HG03139 (cell line): ENCODE measurements around the gene KRTAP5-7.
"Not testable (repeated sequence)": the region's sequence is repeated elsewhere in the genome, so short reads cannot be mapped to it uniquely, and the experiment has no call there.

Experiments
- ATAC-seq: cut with Tn5 transposase; IDR thresholded peaks from one replicate; pipeline ENCODE4 v1.9.1; 2021; ENCODE audit not compliant: unreplicated experiment

The KRTAP5-7 gene

GRCh38 chr11:71532036-71532610, 5.1 kb downstream of the KRTAP5-7 start:
- ATAC-seq, result no peak

GRCh38 chr11:71534711-71535608, 7.9 kb downstream of the KRTAP5-7 start:
- not testable (repeated sequence) for ATAC-seq

DNA sequence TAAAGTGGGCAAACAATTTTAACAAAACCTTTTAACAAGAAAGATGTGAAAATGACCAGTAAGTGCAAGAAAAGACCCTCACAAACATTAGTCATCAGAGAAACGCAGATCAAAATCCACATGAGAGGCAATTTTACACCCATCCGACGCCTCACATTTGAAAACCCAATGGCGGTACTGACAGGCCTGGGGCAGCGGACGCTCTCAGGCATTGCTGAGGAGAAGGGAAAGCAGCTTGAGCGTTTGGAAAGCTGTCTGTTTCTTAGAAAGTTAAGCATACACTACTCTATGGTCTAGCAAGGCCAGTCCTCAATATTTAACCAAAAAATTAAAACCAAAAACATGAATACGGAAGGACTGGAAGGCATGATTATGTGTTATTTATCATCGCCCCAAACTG, 8.8 kb downstream of the KRTAP5-7 start:
- ATAC-seq, result no peak

DNA sequence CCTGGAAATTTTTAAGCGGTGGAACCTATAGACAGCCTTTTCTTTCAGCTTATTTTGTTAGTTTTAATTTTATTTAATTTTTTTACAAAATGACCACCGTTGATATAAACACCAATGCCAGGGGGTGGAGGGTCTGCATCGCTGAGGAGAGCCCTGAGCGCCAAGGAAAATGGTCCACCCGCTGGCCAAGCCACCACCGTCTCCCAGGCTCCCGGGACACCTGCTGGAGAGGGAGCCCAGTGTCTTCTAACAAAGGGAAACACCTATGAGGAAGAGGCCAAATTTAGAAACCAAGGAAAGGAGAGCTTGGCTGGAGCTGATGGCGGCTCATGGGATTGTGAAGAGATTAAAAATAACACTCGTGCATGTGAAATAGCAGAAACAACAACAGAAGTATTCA, 10.5 kb downstream of the KRTAP5-7 start:
- no peak for ATAC-seq

- ATAC-seq, result not testable (repeated sequence)
These were observed 11.1 kb downstream of the KRTAP5-7 start, which contains the start of gene KRTAP5-8 for GRCh38 chr11:71537977-71538665. TSS of gene KRTAP5-8 (plus strand) at chr11:71538025. CDS start at chr11:71538056, 31 bp downstream.

DNA sequence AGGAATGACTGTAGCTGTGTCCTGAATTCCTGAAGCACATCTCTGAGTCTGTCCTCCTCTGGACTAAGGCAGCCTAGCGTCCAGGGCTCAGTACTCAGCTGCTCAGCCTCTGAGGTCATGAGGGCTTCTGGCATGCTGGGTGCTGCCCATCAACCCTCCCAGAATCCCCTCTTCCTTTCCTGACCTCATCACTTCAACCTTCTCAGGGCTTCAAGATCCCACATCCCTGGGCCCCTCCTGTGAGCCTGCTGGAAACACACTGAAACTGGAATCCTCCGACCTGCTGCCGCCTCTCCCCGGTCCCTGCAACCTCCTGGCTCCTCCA, 11.6 kb downstream of the KRTAP5-7 start:
- no peak for ATAC-seq

DNA sequence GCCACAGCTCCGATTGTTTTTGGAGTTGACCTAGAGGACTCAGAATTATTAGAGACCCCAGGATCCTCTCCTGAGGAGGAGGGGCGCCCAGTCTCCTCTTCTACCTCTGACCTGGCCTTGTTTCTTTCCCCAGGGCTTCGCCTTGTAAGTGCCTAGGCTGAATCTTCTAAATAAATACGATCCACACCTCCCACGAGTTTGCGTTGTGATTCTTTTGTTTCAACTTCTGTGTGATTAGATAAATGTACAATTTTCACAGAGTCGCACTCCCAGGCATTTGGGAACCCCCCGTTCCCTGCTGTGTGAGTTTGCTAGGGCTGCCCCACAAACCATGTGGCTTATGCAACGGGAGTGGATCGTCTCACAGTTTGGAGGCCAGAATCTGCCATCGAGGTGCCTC, 11.9 kb downstream of the KRTAP5-7 start:
- ATAC-seq, result no peak

- ATAC-seq, result not testable (repeated sequence)
These were observed 12.9 kb downstream of the KRTAP5-7 start for GRCh38 chr11:71539971-71540370.

DNA sequence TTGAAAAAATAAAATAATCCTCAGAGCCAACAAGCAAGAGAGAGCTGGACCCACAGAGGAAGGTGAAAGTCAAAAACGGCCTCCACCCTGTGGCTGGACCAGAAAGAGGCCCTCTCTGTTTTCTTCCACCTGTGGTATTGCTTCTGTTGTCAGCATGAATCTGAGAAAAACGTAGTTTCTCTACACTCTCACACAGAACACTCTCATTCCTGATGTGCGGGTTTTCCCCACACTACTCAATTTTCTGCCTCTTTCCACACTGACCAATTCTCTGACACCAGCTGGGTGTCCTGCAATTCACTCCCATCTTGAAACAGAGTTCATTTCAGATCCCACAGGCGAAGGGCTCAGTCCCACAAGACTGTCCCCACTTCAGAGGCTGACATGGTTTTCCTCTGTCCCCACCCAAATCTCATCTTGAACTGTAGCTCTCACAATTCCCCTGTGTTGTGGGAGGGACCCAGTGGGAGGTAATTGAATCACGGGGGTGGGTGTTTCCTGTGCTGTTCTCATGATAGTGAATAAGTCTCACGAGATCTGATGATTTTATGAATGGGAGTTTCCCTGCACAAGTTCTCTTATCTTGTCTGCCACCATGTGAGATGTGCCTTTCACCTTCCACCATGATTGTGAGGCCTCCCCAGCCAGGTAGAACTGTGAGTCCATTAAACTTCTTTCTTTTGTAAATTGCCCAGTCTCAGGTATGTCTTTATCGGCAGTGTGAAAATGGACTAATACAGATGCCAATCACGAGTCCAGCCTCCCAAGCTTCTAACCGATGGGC, 13.6 kb downstream of the KRTAP5-7 start:
- not testable (repeated sequence) for ATAC-seq

- no peak for ATAC-seq
These were observed 15.3 kb downstream of the KRTAP5-7 start for GRCh38 chr11:71542382-71542781.

- no peak for ATAC-seq
These were observed 16.1 kb downstream of the KRTAP5-7 start for GRCh38 chr11:71542879-71543777.

- no peak for ATAC-seq
These were observed 16.8 kb downstream of the KRTAP5-7 start for GRCh38 chr11:71543866-71544265.

- no peak for ATAC-seq
These were observed 17.6 kb downstream of the KRTAP5-7 start for GRCh38 chr11:71544525-71545214.

DNA sequence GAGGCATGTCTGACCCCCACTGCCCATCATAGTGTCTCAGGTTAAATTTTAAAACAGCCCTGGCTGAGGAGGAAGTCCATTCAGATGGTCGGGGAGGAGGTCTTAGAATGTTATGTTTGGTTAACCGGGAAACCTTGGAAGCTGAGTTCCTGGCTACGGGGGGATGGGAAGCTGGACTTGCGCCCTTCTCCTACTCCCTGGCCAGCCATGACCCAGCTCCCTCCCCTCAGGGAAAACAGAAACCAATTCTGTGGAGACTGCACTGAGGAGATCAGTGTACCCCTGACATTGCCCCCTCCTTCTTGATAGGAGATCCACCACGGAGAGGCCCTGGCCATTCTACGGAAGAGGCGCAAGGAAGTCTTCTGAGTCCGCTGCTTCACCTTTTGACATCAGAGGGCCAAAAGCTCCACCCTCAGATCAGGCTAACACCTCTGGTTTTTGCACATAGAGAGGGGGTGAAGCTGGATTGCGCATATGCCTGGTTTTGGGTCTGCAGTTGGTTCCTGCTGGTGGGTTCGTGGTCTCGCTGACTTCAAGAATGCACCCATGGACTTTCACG, 18.4 kb downstream of the KRTAP5-7 start:
- ATAC-seq, result no peak

DNA sequence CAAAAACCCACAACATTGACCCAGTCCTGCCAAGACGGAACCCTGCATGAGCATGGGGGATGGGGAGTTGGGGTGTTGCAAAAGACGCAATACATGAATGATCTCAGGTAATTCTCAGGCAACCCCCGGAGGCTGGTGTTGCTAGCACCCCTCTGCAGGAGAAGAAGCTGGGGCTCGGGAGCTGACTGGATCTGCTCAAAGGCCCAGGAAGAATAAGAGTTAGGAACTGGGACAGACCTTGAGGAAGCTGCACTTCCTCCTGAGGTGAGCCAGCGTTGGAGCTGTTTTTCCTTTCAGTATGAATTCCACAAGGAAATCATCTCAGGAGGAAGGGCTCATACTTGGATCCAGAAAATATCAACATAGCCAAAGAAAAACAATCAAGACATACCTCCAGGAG, 21.1 kb downstream of the KRTAP5-7 start, which contains the start of gene KRTAP5-9:
Gene KRTAP5-9, plus strand, starts transcription at position 301 of the 400 bp plus-strand sequence. CDS start 238 bp downstream, outside the sequence.
- ATAC-seq, result no peak

DNA sequence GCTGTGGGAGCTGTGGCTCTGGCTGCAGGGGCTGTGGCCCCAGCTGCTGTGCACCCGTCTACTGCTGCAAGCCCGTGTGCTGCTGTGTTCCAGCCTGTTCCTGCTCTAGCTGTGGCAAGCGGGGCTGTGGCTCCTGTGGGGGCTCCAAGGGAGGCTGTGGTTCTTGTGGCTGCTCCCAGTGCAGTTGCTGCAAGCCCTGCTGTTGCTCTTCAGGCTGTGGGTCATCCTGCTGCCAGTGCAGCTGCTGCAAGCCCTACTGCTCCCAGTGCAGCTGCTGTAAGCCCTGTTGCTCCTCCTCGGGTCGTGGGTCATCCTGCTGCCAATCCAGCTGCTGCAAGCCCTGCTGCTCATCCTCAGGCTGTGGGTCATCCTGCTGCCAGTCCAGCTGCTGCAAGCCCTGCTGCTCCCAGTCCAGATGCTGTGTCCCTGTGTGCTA, 21.7 kb downstream of the KRTAP5-7 start:
- ATAC-seq, result no peak

GRCh38 chr11:71551711-71552110, 24.6 kb downstream of the KRTAP5-7 start:
- ATAC-seq, result no peak

- no peak for ATAC-seq
These were observed 27.9 kb downstream of the KRTAP5-7 start for GRCh38 chr11:71554996-71555395.

GRCh38 chr11:71555508-71555907, 28.4 kb downstream of the KRTAP5-7 start:
- ATAC-seq, result no peak
